Stimulated activated CD8-positive, alpha-beta memory T cell treated with anti-CD3 and anti-CD28 coated beads, Interleukin-12 subunit alpha, Interleukin-12 subunit beta, amount 100 ng/mL, for 1 hour (primary cell): Measurements from ENCODE around the gene TMC1.

ENCODE experiments used
- DNase-seq: peaks from one replicate; pipeline ENCODE4 v3.0.0-alpha.2; 2020; ENCODE audit warnings: low read depth

The TMC1 gene

DNA sequence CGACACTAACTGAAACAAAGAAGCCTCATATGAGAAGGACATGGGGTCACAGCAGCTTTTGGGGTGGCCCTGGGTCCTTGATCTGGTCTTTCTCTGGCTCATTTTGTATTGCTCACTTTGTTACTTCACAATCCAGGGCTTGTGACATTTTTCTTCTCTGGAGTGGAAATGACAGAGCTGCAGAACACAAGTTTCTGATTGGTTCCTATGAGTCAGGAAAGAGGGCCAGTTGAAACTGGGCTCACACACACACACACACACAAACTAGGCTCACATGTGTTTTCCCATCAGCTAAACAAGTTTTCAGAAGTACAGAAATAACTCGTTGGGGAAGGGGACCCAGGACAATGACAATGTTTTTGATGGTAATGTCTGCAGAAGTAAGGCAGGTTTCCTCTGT lies 54.3 kb downstream of the TMC1 start:
- no peak for DNase-seq

DNA sequence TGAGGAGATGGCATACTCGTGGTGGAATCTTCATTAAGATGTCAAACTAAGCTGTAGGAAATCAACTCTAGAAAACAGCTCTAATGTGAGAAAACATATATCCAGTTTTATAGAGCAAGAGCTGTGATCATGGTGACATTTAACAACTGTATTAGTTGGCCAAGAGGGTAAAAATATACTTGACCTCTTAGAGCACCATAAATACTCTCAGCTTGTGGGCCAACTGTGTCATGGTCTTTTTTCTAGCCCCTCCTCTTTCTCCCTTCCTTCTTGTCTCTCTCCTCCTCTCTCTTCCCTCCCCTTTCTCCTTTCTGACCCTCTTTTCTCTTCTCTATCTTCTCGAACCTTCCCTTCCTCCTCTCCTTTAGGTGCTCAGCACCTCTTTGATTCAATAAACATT lies 54.7 kb downstream of the TMC1 start:
- DNase-seq, result no peak

DNA sequence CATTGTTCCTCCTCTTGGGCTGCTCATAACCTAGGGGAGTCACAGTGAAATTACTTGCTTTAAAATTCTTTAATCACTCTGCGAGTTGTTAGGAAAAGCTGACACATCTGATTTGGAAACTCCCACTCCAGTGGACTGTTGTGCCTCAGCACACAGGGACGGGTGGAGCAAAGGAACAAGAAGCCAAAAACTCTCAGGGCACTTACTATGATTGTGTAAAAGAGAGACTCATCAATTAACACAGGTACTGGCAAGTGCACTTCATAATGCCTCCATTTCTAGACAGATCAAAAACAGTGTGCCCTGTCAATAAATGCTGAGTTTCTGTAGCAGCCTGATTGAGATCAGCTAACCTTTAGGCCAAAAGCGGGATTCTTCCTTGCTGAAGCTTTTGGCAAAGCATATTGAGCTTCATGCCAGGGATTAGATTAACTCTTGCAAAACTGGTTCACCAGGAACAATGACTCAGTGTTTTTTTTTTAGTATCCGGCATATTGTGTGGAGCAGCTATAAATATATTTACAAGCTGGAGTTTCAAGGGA lies 55.9 kb downstream of the TMC1 start:
- no peak for DNase-seq

DNA sequence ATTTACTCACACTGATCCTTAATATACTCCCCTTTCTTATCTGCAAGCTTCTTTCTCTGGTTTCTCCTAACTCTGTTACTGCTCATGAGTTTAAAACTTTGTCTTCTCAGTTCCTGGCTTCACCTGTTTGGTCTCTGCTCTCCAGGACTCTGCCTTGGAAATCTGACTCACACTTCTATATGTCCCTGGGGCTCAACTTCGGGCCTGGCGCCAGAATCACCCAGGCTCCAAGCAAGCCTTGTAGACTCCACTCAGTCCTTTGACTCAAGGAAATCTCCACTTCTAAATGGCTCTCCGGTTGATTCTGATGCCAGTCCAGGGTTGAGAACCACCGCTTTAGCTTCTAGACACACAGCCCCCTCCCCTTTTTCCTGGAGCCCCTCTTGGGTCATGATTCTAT lies 57.8 kb downstream of the TMC1 start:
- DNase-seq, result no peak

DNA sequence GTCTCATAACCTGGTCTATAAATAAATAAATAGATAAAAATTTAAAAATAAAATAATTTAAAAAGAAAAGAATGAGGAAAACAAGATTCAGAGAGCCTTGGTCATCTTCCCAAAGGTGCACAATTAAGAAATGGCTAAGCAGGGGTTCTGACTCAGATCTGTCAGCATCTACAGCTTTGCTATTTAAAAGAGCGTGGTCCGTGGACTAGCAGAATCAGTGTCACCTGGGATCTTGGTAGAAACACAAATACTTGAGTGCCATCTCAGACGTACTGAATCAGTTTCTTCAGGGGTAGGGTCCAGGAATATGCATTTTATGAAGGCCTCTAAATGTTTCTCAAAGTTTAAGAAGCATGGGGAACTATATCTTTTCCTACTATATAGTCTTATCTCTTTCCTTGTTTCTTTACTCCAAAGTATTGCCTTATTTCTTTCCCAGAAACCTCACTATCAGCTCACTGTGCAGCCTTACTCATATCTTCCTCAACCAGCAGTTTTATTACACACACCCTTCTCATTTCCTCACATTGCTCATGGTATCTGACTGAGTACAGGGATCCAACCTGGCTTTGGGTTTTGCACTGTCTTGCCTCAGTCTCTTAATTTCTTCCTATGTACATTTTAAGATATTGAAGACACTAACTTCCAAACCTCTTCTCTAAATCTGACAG lies 58.6 kb downstream of the TMC1 start:
- no peak for DNase-seq

DNA sequence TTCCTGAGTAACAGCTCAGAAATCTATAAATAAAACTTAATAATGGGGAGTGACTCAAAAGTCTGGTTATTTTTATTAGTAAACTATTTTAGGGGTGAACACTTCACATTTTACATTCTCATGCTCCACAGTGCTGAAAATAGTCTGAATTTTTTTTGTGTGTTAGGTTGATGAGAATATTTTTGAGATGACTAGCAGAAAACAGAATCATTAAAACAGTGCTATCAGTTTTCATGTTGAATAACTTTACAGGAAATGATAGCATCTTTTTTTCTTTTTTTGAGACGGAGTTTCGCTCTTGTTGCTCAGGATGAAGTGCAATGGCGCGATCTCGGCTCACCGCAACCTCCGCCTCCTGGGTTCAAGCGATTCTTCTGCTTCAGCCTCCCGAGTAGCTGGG lies 60.3 kb downstream of the TMC1 start:
- DNase-seq, result no peak

DNA sequence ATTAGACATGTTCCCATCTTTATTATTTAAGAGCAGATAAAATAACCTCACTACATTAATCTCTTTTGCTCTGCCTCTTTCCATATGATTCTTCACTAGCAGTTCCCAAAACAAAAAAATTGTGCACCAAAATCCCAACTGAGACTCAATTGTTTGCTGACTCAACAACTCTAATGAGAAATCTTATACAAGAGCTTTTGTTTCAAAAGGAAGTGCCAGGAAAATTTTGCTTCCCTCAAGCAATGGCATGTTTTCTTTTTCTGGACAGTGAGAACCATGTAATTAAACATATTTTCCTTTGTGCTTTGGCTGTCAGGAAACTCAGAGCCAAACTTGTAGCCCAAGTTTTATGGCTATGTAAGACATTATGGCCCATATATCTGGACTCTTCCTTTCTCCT lies 62.0 kb downstream of the TMC1 start:
- no peak for DNase-seq

DNA sequence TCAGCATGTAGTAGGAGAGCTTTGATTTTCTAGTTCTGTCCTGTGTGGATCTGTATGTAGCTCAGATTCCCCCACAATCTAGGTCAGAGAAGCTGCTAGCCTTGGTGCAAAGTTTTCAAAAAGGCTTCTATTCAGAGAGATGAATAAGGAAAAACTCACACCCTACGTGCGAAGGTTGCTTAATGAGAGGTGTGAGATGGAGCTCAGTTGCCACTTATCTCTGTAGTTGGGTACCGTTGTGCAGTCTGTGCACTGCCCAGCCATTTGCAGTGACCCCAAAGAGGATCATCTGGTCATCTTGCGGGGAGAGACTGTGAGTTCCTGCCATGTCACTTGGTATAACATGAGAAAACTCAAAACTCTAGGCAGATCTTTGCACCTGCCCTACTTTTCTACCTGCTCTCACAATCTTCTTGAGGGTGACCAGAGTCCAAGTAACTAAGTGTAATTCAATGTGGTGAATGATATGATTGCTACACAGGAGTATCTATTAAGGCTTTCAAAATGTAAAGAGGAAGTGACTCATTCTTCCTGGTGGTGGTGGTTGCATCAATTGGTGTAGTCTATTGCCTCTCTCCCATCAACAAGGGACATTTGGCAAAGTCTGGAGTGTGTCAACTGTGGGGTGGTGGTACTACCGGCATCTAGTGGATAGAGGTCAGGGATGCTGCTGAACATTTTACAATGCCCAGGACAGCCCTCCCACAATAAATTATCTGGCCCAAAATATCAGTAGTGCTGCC lies 65.2 kb downstream of the TMC1 start:
- peak; percentile 18 for DNase-seq

DNA sequence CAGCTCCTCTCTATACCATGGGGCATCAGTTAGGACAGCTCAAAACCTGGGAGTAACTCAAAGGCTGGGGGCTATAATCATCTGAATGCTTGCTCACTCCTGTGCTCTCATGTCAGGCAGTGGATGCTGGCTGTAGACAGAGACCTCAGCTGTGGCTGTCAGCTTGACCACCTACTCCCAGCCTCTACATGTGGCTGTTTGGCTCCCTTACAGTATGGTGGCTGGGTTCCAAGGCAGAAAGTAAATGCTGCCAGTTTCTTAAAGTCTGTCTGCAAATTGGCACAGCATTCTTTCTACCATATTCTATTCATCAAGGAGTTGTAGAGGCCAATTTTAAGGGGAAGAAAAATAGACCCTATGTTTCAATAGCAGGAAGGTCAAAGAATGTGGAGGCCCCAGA lies 66.9 kb downstream of the TMC1 start:
- no peak for DNase-seq

DNA sequence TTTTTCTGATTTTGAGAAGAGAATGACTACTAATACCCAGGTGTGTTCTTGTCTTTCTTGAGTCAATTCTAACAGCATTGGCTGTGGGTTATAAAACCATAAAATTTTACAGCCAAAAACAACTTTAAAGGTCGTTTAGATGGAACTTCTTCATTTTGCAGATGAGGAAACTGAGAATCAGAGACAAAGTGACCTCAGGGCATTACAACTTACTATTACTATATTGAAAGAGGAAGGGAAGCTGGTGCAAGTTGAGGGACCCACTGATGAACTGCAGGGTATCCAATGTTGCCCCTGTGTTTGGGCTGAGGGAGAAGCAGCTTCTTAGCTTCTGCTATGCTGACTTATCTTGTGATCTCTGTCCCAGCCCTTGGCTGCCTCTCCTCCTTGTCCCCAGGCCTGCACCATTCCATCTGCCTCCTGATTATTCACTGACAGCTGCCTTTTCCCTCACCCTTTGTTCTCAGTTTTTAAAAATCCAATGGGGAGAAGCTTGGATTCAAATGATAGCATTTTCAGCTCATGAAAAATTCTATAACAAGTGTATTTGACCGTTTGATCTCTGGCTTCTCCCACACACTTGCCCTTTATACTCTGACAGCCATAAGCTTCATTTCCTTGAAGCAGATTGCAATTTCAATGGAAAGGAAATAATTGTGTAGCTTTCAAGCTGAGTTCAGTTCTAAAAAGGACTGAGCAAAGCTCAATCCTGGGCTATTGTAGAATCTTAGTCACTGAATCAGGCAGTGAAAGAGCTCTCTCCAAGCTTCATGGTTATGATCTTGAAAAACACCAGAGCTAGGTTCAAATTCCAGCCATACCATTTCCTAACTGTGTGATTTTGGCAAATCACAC lies 68.5 kb downstream of the TMC1 start:
- no peak for DNase-seq

DNA sequence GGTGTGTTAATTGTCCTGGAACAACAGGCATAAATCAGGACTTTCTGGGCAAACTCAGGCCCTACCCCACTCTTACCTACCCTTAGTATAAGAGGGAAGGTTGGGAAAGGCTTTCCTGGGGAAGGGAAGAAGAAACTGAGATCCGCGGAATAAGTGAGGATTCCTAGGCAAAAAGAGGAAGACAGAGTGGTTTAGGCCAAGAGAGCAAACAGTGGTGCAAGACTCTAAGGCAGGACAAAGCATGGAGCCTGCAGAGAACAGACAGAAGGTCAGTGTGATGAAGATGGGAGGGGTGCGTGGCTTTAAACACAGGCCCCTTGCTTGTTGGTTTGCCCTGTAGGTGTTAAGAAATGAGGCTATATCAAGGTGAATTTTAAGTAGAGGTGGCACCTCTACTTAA lies 69.4 kb downstream of the TMC1 start:
- no peak for DNase-seq

DNA sequence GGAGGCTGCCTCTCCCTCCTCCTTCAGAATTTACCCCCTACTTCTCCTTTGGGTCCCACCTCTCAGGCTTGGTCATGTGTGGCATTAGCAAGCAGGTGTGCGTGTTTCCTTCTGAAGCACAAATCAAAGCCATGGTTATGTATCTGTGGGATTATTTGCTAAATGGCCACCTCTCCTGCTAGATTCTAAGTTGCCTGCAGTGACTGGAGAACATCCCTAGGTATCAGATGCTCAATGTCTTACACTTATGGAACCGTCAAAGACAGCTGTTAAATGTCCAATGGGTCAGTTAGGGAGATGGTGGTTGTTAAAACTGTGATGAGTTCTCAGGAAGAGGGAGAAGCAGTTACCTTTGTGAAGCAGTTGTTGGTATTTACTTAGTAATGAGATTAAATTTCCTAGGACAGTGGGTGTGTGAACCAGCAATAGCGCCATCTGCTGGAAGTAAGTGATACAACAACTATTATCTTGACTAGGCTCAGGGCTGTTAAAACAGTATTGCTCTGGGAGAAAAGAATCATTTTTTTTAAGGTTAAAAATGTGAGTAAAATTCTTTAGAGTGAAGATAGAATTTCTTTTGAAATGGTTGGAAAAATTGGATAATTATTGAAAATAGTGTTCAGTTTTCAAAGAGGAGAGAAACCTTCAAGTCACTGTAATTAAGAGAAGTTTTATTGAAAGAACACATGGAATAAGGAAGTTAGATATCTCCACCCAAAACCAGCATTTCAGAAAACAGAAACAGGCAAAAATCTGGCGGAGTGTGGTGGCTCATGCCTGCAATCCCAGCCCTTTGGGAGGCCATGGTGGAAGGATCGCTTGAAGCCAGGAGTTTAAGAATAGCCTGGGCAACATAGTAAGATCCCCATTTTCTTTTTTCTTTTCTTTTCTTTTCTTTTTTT lies 71.3 kb downstream of the TMC1 start:
- DNase-seq, result no peak

DNA sequence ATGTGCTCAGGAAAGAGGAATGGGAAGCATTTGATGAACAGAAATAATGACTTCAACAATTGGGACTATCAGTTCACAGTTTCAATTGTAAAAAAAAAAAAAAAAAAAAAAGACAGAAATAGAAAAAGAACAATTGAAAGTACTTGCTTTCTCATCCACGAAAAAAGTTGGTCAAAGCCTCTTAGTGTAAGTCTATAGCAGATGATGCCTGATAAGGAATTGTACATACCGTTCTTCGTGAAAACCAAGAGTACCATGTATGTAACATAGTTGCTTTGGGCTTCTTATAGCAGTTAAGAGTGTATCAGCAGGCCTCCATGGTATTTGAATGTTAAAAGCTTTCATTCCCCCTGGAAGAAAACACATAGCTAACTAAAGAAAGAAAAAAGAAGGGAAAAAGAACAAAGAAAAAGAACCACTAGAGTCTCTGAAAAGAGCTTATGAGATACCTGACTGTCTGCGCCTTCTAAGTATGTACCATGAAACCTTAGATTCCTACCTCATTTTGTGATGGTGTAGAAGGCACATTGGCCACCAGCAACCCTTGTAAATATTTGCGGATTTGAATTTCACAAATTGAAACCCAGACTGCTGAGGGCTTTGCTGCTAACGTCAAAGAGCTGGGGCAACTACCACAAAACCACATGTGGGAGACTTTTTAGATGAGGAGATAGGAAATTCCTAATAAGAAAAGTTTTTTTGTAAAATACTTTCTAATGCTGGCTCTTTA lies 75.2 kb downstream of the TMC1 start:
- DNase-seq, result no peak

DNA sequence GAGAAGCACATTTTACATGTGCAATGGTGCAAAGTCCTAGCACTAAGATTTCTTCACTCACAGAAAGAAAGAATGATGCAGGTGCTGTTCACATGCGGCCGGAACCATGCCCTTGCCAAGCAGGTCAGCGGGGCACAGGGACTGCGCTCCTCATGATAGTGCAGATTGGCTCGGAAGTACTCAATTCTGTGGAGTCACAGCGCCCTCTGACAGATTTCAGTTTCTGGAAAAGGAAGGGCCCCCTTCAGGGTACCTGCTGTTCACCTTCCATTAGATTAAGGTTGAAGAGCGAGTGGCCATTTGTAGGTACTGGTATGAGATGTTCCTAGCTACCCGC lies 75.7 kb downstream of the TMC1 start:
- DNase-seq, result no peak

DNA sequence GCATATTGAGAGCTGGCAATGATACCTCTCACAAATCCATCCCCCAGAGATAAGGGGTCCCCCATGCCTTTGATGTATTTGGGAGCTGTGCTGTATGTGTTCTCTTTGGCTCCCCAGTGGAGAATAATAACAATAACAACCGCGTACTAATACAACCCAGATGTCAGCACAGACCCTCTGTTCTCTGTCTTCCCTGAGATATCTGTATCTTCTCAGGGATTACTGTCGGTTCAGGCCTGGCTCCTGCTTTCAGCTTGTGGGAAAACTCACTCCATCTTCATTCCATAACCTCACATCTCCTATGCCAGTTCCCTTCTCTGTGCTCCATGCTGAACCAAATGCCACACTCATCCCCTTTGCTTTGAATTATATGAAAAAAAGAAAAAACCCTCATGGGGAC lies 76.2 kb downstream of the TMC1 start:
- no peak for DNase-seq

DNA sequence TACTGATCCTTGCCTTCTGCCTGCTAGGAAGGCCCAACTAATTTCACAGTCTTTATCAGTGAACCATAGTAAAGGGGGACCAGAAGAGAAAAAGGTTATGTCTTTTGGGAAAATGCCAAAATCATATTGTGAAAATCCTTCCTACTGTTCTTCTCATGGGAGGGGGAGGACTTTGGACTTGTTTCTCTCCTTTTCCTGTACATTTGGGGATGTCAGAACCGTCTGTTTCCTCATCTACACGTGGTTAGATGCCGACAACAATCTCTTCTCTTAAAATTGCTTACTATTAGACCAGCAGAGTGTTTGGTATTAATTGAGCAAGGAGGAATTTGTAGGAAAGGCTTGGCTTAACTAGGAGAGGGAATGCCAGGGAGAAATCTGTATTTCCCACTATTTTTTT lies 77.2 kb downstream of the TMC1 start:
- DNase-seq, result no peak

DNA sequence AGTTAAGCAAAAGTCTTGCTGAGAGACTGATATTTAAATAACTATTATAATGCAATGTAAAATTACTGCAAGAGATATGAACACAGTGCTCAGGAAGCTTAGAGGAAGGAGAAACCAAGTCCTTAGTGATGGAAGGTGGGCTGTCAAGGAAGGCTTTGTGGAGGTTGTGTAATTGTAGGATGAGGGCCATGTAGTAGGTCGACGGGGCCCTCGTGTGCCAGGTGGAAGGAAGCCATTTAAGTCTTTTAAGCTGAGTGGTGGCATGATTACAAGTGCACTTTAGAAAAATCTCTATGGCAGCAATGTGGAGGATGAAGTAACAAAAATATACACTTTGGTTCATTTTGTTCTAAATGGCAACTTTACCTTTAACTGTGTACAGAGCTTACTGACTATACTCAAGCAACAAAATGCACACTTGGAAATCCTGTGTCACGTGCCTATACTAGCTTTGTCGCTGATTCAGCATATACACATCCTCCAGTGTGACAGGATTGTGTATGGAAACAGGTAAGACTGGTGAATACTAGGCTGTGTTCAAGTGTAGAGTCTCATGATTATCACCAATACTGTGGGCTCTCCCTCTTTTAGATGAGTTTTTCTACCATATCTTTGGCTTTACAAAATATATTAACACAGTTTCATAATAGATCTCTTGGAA lies 78.6 kb downstream of the TMC1 start:
- DNase-seq, result no peak

DNA sequence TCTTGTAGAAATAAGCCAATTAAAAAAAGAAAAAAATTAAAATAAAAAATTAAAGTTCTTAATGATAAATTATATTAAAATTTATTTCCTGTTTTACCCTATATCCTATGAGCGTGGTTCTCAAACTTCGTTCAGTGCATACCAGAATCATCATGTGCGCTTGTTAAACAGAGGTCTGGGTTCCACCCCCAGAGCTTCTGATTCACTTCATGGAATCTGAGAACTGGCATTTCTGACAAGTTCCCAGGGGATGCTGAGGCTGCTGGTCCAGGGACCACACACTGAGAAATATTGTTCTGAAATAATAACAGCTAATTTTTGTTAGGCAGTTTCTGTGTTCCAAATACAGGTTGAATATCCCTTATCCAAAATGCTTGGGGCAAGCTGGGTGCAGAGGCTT lies 79.3 kb downstream of the TMC1 start:
- no peak for DNase-seq

DNA sequence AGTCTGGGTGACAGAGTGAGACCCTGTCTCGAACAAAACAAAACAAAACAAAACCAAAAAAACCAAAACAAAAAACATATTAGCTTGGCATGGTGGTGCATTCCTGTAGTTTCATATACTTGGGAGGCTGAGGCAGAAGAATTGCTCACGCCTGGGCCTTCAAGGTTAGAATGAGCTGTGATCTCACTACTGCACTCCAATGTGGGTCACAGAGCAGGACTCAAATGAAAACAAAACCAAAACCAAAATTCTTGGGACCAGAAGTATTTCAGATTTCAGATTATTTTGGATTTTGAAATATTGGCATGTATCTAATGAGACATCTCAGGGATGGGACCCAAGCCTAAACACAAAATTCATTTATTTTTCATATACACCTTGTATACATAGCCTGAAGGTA lies 80.2 kb downstream of the TMC1 start:
- no peak for DNase-seq

DNA sequence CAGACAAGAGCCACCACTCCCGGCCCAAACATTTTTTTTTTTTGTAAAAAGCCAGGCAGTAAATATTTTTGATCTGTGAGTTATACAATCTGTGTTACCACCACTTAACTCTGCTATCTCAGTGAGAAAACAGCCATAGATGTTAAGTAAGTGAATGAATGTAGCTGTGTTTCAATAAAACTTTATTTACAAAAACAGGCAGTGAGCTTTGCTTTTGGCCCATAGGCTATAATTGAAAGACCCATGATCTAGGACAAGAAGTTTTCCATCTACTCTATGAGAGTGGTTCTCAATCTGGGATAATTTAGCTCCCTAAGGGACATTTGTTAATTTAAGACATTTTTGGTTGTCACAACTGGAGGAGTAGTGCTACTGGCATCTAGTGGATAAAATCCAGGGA lies 91.0 kb downstream of the TMC1 start:
- no peak for DNase-seq

DNA sequence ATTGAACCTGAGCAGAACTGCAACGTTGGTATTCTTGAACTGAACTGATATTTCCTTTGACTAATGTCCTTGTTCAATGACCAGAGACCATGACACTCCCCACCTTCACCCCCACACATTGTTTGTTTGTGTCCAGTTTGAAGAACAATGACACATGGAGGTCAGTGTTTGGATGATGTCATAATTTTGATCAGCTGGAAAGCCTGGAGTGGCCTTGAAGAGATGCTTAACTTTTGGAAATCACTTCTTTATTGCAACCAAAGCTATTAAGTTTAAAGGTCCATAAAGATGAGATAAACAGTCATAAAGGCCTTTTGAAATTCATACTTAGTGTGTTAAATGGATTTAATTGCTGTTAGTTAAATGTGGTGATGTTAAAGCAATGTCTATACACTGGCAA lies 92.7 kb downstream of the TMC1 start:
- no peak for DNase-seq
